Stimulated activated CD8-positive, alpha-beta memory T cell treated with anti-CD3 and anti-CD28 coated beads, Interleukin-15, amount 100 ng/mL, for 48 hours (primary cell): ENCODE measurements around the gene RAP1GAP2.

Source experiments
- DNase-seq, 2 donors: peaks; one replicate each; pipeline ENCODE4 v3.0.0-alpha.2; 2020; ENCODE audit warnings: low read depth in 2 of 2

Gene RAP1GAP2

GRCh38 chr17:2853283-2854142, 57.3 kb downstream of the RAP1GAP2 start:
- DNase-seq: no peak

DNA sequence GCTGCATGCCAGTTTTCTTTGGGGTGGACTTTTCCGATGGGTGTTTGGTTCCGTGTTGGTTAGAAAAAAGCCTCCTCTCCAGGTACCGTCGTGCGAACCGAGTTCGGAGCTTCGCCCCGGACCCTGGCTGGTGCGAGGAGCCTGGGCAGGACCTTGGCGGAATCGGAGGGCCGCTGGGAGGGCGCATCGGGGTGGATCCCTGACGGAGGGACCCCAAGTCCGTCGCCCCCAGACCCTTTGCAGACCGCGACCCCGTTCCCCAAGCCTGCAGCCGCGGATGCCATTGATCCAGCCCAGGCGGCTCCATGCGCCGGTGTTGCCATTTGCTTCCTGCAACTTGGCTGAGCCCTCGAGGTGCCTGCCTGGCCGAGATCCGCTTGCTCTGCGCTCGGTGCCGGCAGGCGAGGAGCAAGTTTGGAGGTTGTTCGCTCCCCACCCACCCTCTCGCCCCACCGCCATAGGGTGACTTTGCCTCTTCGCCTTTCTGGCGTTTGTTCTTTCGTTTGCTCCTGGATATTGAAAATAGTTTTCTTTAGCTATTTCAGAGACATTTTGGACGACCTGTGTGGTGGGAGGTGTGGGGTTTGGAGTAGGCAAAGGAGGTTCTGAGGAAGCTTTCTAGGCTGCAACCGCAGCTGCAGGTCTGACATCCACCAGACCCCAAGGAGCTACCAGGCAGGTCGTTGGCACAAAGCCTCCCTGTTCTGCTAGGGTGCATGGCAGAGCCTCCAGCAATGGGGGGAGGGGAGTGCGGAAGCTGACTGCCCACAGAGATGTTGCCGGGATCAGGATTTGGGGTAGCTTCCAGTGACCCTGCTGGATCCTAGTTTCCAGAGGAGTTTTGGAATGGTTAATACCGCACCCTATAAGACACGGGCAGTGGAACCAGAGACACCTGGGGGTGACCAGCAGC, 58.2 kb downstream of the RAP1GAP2 start:
- no peak for DNase-seq

- DNase-seq: no peak
Measured at GRCh38 chr17:2855063-2855600, 58.9 kb downstream of the RAP1GAP2 start.

DNA sequence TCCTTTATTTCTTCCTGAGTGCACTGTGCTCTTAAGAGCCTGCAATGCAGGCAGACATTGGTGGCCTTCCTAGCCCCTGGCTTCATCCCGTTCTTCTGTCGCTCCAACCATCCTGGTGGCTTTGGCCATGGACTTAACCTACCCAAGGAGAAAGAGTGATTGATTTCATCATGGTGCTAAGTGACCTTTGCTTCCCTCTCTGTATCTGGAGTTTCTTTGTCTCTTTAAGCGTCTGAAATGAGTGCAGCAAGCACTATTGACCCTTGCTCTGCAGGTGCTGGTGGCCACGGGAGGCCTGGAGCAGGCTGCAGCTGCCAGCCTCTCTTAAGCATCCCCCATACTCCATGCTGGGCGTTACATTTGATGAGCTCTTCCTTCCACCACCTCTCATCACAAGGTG, 60.5 kb downstream of the RAP1GAP2 start:
- DNase-seq: no peak

DNA sequence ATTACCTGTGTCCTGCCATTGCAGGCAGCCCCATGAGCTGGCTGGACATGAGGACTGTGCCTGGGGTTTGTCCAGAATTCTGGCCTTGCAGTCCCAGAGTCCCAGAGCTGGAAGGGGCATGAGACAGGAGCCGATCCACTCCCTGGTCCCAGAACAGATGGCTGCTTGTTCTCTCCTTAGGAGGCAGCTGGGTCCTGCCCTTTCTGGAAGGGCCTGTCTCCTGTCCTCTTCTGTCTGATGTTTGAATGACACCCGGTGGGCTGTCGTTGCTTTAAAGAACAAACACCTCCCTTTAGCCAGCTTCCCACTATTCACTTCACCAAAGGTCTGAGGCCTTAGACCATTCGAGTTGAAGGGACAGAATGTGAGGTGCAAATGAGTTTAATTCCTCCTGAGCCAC, 63.8 kb downstream of the RAP1GAP2 start:
- no peak for DNase-seq

GRCh38 chr17:2860883-2861282, 64.6 kb downstream of the RAP1GAP2 start:
- no peak for DNase-seq

- DNase-seq: no peak
Measured at GRCh38 chr17:2862197-2862596, 66.0 kb downstream of the RAP1GAP2 start.

GRCh38 chr17:2863204-2863603, 67.0 kb downstream of the RAP1GAP2 start:
- no peak for DNase-seq

GRCh38 chr17:2865228-2865627, 69.0 kb downstream of the RAP1GAP2 start:
- no peak for DNase-seq

- DNase-seq: no peak
Measured at GRCh38 chr17:2867441-2868424, 71.5 kb downstream of the RAP1GAP2 start.

- DNase-seq: no peak
Measured at GRCh38 chr17:2869604-2870003, 73.4 kb downstream of the RAP1GAP2 start.

- DNase-seq: no peak
Measured at GRCh38 chr17:2871205-2871604, 75.0 kb downstream of the RAP1GAP2 start.

DNA sequence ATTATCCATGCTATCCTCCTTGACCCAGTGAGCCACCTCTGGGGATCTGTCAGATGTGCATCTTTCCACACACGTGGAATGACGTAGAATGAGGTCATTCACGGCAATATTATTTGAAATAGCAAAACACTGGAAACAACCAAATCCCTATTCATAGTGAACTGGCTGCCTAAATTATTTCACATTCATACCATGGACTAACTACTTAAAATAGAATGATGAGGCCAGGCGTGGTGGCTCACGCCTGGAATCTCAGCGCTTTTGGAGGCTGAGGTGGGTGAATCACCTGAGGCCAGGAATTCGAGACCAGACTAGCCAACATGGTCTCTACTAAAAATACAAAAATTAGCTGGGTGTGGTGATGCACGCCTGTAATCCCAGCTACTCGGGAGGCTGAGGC, 75.5 kb downstream of the RAP1GAP2 start:
- DNase-seq: no peak

GRCh38 chr17:2872282-2872681, 76.0 kb downstream of the RAP1GAP2 start:
- DNase-seq: no peak

- no peak for DNase-seq
Measured at GRCh38 chr17:2874189-2874686, 78.0 kb downstream of the RAP1GAP2 start.

DNA sequence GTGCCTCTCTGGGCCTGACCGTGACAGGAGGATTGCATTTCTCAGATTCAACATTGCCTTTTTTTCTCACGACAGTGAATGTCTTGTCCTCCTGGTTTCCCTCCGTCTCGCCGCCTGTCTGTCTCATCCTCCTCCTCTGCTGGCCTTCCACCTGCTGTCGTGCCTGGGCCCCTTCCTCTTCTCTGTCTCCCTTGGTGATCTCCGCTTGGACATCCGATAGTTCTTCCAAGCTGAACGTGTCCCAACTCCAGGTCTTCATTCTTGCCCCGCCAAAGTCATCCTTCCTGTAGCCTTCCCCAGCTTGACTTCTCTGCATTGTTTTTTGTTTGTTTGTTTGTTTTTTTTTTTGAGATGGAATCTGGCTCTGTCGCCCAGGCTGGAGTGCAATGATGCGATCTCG, 79.4 kb downstream of the RAP1GAP2 start:
- DNase-seq: no peak

GRCh38 chr17:2876467-2876866, 80.2 kb downstream of the RAP1GAP2 start:
- DNase-seq: no peak

GRCh38 chr17:2878751-2879254, 82.6 kb downstream of the RAP1GAP2 start:
- no peak for DNase-seq

DNA sequence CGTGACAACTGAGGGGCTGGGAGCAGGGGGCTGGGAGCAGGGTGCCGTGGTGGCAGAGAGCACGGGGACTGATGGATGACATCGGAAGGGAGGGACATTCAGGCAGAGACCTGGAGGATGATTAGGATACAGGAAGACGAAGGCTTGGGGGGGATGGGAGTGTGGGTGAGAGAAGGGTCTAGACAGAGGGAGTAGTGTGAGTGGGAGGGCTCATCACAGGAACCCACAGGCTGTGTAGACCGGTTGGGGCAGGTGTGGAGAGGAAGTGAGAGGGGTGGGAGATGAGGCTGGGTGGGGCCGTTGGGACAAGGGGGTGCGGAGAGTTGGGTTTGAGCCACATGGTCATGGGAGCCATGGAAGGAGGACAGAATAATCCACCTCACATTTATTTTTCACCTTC, 83.8 kb downstream of the RAP1GAP2 start:
- DNase-seq: no peak

GRCh38 chr17:2881295-2881694, 85.1 kb downstream of the RAP1GAP2 start:
- DNase-seq: no peak
